Iris pigment epithelial cell (primary cell): ENCODE data around the gene TMEM144.
A peak's percentile ranks its signal among the peaks of the same experiment; 100 is the strongest.

Source experiments
- DNase-seq: peaks from one replicate; pipeline ENCODE4 v3.0.0-alpha.2; 2011; ENCODE audit warnings: low read depth

TMEM144 gene

DNA sequence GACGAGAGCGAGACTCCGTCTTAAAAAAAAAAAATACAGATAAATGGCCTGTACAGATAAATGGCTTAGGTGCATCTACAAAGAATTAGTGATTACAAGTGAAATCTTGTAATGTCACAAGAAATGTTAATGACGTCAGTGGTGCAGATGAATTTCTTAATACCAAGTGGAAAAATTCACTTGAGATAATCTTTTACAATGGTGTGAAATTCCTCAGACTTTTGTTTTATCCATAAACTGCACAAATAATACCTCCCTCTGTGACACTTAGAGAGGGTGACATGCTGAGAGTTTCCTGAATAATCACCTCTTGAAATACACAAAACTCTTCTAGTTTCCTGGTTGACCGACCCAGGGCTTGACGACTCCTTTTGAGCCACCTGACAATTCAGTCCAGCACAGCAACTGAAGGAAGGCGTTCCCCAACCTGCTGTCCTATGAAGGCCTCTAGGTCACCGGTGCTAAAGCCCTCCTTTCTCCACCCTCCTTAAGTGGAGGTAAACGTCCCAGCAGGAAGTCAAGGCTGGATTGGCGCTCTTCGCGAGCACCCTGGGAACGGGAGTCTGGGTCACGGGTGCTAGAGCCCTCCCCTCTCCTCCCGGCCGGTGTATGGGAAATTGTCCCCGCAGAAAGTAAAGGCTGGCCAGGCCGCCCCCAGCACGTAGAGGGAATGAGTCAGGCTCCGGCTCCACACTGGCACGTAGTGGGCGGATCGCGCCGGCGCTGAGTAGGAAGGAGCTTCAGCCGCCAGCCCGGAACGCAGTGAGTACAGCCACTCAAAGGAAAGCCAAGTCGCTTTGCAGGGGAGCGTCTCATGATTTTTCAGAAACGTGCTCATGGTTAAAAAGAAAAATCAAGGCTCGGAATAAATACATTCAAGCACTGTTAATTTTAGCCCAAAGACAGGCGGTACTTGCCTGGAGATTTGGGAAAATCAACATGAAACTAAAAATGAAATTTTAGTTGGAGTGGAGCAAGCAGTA, at the start of gene TMEM144:
TMEM144 (plus strand) TSS at position 662 of the 983 bp plus-strand sequence. CDS start 2,182 bp downstream, outside the sequence.
- peak; percentile 92 for DNase-seq

DNA sequence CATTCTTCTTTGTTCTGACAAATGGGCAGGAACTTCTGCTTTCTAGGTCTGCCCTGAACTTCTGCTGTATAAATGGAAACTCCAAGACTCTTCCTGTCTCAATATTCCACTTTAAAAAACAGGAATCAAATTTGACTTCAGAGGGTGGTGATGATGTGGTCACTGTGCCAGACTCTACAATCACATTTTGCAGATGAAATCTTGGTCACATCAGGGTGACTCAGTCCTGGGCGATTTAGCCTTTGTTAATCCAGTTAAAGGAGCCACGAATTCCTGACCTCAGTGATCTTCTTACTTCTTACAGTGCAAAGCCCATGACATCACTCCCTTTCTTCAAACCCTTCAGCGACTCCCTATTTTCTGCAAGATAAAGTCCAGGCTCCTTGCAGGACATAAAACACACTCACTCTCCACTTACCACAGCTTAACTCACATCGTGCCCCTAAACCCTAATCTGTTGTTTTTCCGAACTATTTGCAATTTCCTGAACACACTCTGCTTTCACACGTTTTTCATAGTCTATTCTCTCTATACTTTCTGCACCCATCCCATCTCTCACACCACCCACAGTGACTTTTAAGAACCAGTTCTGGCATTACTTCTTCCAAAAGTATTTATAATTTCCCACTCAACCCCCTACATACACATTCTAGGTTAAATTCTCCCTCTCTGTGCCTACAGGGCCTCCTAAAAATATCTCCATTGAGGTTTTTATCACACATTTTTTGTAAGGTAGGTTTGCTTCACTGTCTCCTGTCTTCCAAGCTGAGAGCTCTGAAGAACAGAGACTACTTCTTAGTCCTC, 48.5 kb upstream of the TMEM144 start:
- peak; percentile 87 for DNase-seq

DNA sequence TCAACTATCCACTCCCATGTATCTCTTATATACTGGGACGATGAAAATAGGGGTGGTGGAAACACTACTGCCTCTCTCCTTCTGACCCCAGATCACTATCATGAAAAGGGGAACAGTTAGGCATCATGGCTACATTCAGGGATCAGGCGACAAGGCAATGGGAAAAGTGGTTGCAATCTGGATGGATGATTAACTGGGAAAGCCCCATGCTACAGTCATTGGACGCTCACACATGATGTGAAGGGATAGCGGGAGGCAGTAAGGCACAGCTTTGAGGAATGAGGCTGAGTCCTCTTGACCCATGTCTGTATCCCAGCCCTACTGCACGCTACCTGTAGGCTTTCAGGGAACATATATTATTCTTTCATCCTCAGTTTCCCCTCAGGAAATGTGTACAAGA, 47.7 kb upstream of the TMEM144 start:
- no peak for DNase-seq

GRCh38 chr4:158163941-158164767, 46.1 kb upstream of the TMEM144 start:
- no peak for DNase-seq

- no peak for DNase-seq
Observed at GRCh38 chr4:158164768-158165213, 45.5 kb upstream of the TMEM144 start.

- no peak for DNase-seq
Observed at GRCh38 chr4:158166701-158167100, 43.6 kb upstream of the TMEM144 start.

GRCh38 chr4:158168606-158169005, 41.7 kb upstream of the TMEM144 start:
- no peak for DNase-seq

DNA sequence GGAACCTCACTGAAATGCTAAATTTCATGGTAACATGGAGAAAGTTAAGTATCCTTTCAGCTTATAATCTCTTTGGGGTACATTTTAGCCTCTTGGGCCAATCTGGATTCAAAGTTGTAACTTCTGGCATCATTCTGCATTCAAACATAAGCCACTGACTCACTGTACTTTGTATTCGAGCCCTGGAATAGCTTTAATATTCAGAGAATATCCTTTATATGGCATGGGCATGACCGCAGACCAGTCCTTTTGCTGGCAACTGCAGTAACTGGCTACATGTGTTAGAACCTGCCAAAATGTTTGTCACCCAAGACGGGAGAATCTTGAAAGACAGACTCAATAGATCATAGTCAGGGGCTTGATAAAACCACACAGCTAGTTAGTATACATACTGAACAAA, 40.8 kb upstream of the TMEM144 start:
- no peak for DNase-seq

GRCh38 chr4:158169931-158170690, 40.2 kb upstream of the TMEM144 start:
- no peak for DNase-seq

GRCh38 chr4:158170691-158171561, 39.4 kb upstream of the TMEM144 start:
- DNase-seq: no peak

- peak; percentile 74 for DNase-seq
Observed at GRCh38 chr4:158172261-158173258, 37.7 kb upstream of the TMEM144 start, which contains the start of gene GASK1B. Gene GASK1B (minus strand): TSS chr4:158173025. CDS start chr4:158171375, 1,650 bp downstream.

- DNase-seq: no peak
Observed at GRCh38 chr4:158176108-158176507, 34.2 kb upstream of the TMEM144 start.

GRCh38 chr4:158176776-158177175, 33.5 kb upstream of the TMEM144 start:
- DNase-seq: no peak

DNA sequence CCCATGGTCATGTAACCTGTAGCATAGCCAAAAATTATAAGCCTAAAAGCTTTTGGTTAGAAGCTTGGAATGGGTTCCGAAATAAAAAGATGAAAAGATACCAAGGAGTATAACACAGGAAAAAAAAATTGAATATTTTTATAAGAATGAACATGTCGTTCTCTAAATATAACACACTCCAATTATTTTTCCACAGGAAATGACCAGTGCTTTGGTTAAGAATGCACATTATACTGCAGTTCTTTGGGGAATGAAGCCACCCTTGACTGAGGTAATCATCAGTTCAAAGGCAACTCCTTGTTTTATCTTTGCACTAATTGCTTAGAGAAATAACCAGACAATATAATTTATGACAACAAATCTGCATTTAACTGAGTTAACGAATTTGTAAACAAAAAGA, 30.8 kb upstream of the TMEM144 start:
- DNase-seq: no peak

DNA sequence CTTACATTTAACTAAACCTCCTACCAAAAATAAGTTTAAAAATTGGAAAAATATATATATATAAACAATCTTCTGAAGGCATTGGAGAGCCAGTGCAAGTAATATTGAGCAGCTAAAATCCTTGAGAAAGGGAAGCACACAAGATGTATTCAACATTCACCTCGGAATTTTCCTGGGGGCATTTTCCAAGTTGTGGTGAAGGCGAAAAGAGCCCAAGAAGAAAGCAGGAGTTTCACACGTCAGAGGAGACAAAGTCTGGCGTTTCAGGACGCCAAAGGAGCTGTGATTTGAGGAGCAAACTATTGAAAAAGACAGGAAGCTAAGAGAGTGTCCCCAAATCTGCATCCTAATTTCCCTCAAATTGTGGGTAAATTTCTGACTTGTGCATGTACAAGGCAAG, 28.4 kb upstream of the TMEM144 start:
- DNase-seq: no peak

- no peak for DNase-seq
Observed at GRCh38 chr4:158182736-158183135, 27.6 kb upstream of the TMEM144 start.

GRCh38 chr4:158186815-158187214, 23.5 kb upstream of the TMEM144 start:
- no peak for DNase-seq

- DNase-seq: no peak
Observed at GRCh38 chr4:158189422-158189821, 20.9 kb upstream of the TMEM144 start.

DNA sequence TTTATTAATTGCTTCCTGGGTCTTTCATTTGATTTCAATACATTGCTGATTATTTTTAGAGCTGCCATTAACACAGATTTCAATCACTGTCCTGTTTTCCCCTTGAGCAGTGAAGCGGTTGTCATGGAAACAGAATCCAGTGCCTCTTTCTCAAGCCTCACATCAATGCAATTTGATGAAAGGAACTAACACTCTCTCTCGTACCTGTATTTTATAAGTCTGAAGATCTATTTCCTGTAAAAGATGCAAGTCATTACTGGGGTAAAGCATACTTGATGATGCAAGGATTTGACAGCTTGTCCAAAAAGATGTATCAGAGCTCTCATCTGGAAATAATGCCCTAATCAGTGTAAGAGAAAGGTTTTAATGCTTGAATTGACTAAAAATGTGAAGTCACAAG, 19.6 kb upstream of the TMEM144 start:
- no peak for DNase-seq
